ENCODE data around the gene DCAF5.
A peak's percentile ranks its signal among the peaks of the same experiment; 100 is the strongest.

- TF ChIP-seq CHD2 (IDR thresholded peaks at IDR 0.05; ENCODE audit: low read length) (peak; percentile 27; the same call in 1 of the 2 replicates), CTCF (IDR thresholded peaks at IDR 0.05; ENCODE audit: control extremely low read depth in 1 of 3, insufficient read depth in 1 of 3, low read depth in 1 of 3, low read length in 3 of 3) (no peak), EZH2 (IDR thresholded peaks at IDR 0.05; ENCODE audit: low read depth, low read length, severe bottlenecking) (peak; percentile 37), POLR2A (IDR thresholded peaks at IDR 0.05; ENCODE audit: control extremely low read depth in 1 of 2, low read depth in 2 of 2, low read length in 2 of 2) (peak in 1 of 2 experiments; percentile 32; a peak in 1 of 3 replicates), YY1 (IDR thresholded peaks at IDR 0.05; ENCODE audit: low read depth, low read length) (no peak), JUND (IDR thresholded peaks at IDR 0.05; ENCODE audit: low read length) (no peak), TEAD4 (IDR thresholded peaks at IDR 0.05; ENCODE audit: low read depth, low read length) (no peak; the same call in 1 of the 2 replicates), SP2 (IDR thresholded peaks at IDR 0.05; ENCODE audit: low read length) (no peak), EGR1 (IDR thresholded peaks at IDR 0.05; ENCODE audit: borderline replicate concordance, low read depth, low read length) (no peak), EP300 (IDR thresholded peaks at IDR 0.05; ENCODE audit: borderline replicate concordance in 1 of 2, low read depth in 2 of 2, low read length in 2 of 2) (no peak), BACH1 (IDR thresholded peaks at IDR 0.05; ENCODE audit: low read length) (no peak), ATF3 (IDR thresholded peaks at IDR 0.05; ENCODE audit: insufficient read depth, low read depth, low read length) (no peak)
Observed at GRCh38 chr14:69153152-69153872, 393 bp upstream of the DCAF5 start.
